H1 (cell line): Measurements from ENCODE around the gene GAPT. TPM values are rescaled to one million over a fixed set of nuclear protein-coding genes. Genes with fewer than 3 reads are reported as not detected.

ENCODE experiments used
- CTCF ChIA-PET: fragments of 300-600 bp; sonication (Branson Sonifier 250); formaldehyde crosslinking; loops from one replicate; lab custom pipeline; 2021; ENCODE audit not compliant: partially characterized antibody; lab: Charles Lee
- POLR2A ChIA-PET: fragments of 300-600 bp; sonication (Branson Sonifier 250); formaldehyde crosslinking; loops from one replicate; lab custom pipeline; 2021; ENCODE audit warnings: inconsistent platforms; ENCODE audit not compliant: partially characterized antibody; lab: Charles Lee
- DNase-seq, 2 experiments: peaks; one replicate each; pipeline versions ENCODE4 v3.0.0 to v3.0.0-alpha.2; 2010 to 2022; ENCODE audit warnings: low spot score in 2 of 2, low read depth in 1 of 2, mixed read lengths in 1 of 2
- FAIRE-seq: peaks from 2 replicates; lab custom pipeline; 2011; peaks lifted over from hg19 to GRCh38; lab: Jason Lieb, UNC
- H2AFZ ChIP-seq: 2 replicates; pipeline ENCODE4 v1.8.1; 2012; ENCODE audit warnings: low read length, inconsistent platforms
- H2AK5ac ChIP-seq: 2 replicates; pipeline ENCODE4 v1.6.1; 2013; ENCODE audit warnings: low read depth, low read length
- H2BK120ac ChIP-seq: replicated peaks from 2 replicates; pipeline ENCODE3; 2013; ENCODE audit warnings: low read depth, low read length, inconsistent platforms
- H2BK12ac ChIP-seq: 2 replicates; pipeline ENCODE4 v1.6.1; 2013; ENCODE audit warnings: low read depth, low read length
- H2BK15ac ChIP-seq: 2 replicates; pipeline ENCODE4 v1.6.1; 2013; ENCODE audit warnings: low read length
- H2BK20ac ChIP-seq: 2 replicates; pipeline ENCODE4 v1.6.1; 2013; ENCODE audit warnings: low read length
- H2BK5ac ChIP-seq: 2 replicates; pipeline ENCODE4 v1.6.1; 2013; ENCODE audit warnings: low read depth, low read length
- H3K14ac ChIP-seq: 2 replicates; pipeline ENCODE4 v1.6.1; 2013; ENCODE audit warnings: inconsistent platforms; ENCODE audit not compliant: insufficient read length
- H3K18ac ChIP-seq: 2 replicates; pipeline ENCODE4 v1.6.1; 2013; ENCODE audit warnings: low read length; ENCODE audit errors: extremely low read depth
- H3K23ac ChIP-seq: 2 replicates; pipeline ENCODE4 v1.6.1; 2013; ENCODE audit warnings: inconsistent platforms; ENCODE audit not compliant: insufficient read length
- H3K23me2 ChIP-seq: 2 replicates; pipeline ENCODE4 v1.6.1; 2013; ENCODE audit warnings: low read depth, low read length
- H3K27ac ChIP-seq: 2 replicates; pipeline ENCODE4 v1.6.1; 2011; ENCODE audit warnings: low read depth, low read length, inconsistent platforms
- H3K27me3 ChIP-seq, 4 experiments: replicated peaks in 1 of 4; 1 replicate in 1 of 4; 2 replicates in 3 of 4; pipeline versions ENCODE4 v1.6.1 to v1.8.1; 2011 to 2013; ENCODE audit warnings: low read length in 3 of 4, mild to moderate bottlenecking in 3 of 4, inconsistent platforms in 2 of 4, mixed read lengths in 2 of 4, moderate library complexity in 1 of 4; ENCODE audit not compliant: control insufficient read depth in 3 of 4, insufficient read depth in 3 of 4; ENCODE audit errors: extremely low read depth in 1 of 4
- H3K36me3 ChIP-seq, 4 experiments: 2 replicates each; pipeline versions ENCODE4 v1.6.1 to v1.8.1; 2011 to 2013; ENCODE audit warnings: mild to moderate bottlenecking in 4 of 4, low read length in 3 of 4, moderate library complexity in 2 of 4, control low read depth in 1 of 4, inconsistent platforms in 1 of 4; ENCODE audit not compliant: insufficient read depth in 4 of 4, control insufficient read depth in 2 of 4
- H3K4ac ChIP-seq: replicated peaks from 2 replicates; pipeline ENCODE3; 2013; ENCODE audit warnings: low read length, low read depth, mixed read lengths, inconsistent platforms; ENCODE audit not compliant: insufficient read length
- H3K4me1 ChIP-seq, 4 experiments: replicated peaks in 1 of 4; 1 replicate in 1 of 4; 2 replicates in 3 of 4; pipeline versions ENCODE4 v1.6.1 to v1.8.1; 2011 to 2013; ENCODE audit warnings: low read length in 3 of 4, inconsistent platforms in 2 of 4, mixed read lengths in 1 of 4; ENCODE audit not compliant: insufficient read depth in 4 of 4, control insufficient read depth in 3 of 4
- H3K4me2 ChIP-seq, 2 experiments: 2 replicates each; pipeline versions ENCODE4 v1.6.1 to v1.8.1; 2011 to 2013; ENCODE audit warnings: low read depth in 2 of 2, low read length in 2 of 2, control low read depth in 1 of 2, inconsistent platforms in 1 of 2, mild to moderate bottlenecking in 1 of 2; ENCODE audit not compliant: insufficient read depth in 1 of 2
- H3K4me3 ChIP-seq, 4 experiments: fragments of 200-600, 300-600 bp in 1 of 4; sonication (generic), shearing (Covaris generic), sonication (Bioruptor Twin) in 1 of 4; 2 replicates each; pipeline versions ENCODE4 v1.5.1 to v1.8.1; 2011 to 2016; ENCODE audit warnings: low read length in 4 of 4, low read depth in 3 of 4, control low read depth in 2 of 4, inconsistent platforms in 2 of 4, mild to moderate bottlenecking in 2 of 4, mixed read lengths in 1 of 4, moderate library complexity in 1 of 4; ENCODE audit not compliant: insufficient read depth in 2 of 4; ENCODE audit errors: extremely low read depth in 1 of 4
- H3K56ac ChIP-seq: replicated peaks from 2 replicates; pipeline ENCODE3; 2013; ENCODE audit warnings: low read depth, mild to moderate bottlenecking, mixed read lengths, low read length, inconsistent platforms; ENCODE audit not compliant: insufficient read length
- H3K79me1 ChIP-seq: 2 replicates; pipeline ENCODE4 v1.6.1; 2013; ENCODE audit warnings: low read depth, low read length, control low read depth
- H3K79me2 ChIP-seq, 2 experiments: 2 replicates each; pipeline versions ENCODE4 v1.6.1 to v1.8.1; 2012 to 2013; ENCODE audit warnings: low read length in 2 of 2, mild to moderate bottlenecking in 2 of 2, inconsistent platforms in 1 of 2; ENCODE audit not compliant: insufficient read depth in 2 of 2, control insufficient read depth in 1 of 2
- H3K9ac ChIP-seq, 4 experiments: replicated peaks in 1 of 4; 1 replicate in 1 of 4; 2 replicates in 3 of 4; pipeline versions ENCODE4 v1.6.1 to v1.8.1; 2011 to 2013; ENCODE audit warnings: low read depth in 3 of 4, low read length in 3 of 4, control low read depth in 2 of 4, mild to moderate bottlenecking in 2 of 4, moderate library complexity in 2 of 4, inconsistent platforms in 1 of 4; ENCODE audit errors: extremely low read depth in 1 of 4
- H3K9me3 ChIP-seq, 2 experiments: 2 replicates each; pipeline versions ENCODE4 v1.6.1 to v1.8.1; 2012 to 2013; ENCODE audit warnings: mild to moderate bottlenecking in 2 of 2, moderate library complexity in 2 of 2, control low read depth in 1 of 2, inconsistent platforms in 1 of 2, low read depth in 1 of 2, low read length in 1 of 2, mixed read lengths in 1 of 2; ENCODE audit not compliant: insufficient read depth in 2 of 2
- H4K20me1 ChIP-seq, 2 experiments: replicated peaks in 1 of 2; 2 replicates each; pipeline versions ENCODE3 to v1.8.1; 2011 to 2013; ENCODE audit warnings: inconsistent platforms in 2 of 2, low read length in 2 of 2, mild to moderate bottlenecking in 1 of 2; ENCODE audit not compliant: insufficient read depth in 2 of 2, control insufficient read depth in 1 of 2
- H4K5ac ChIP-seq: 2 replicates; pipeline ENCODE4 v1.6.1; 2013; ENCODE audit warnings: low read length, low read depth, mixed read lengths, inconsistent platforms; ENCODE audit not compliant: insufficient read length
- H4K8ac ChIP-seq: 2 replicates; pipeline ENCODE4 v1.8.0; 2013; ENCODE audit warnings: mild to moderate bottlenecking, moderate library complexity, low read length, inconsistent platforms; ENCODE audit not compliant: insufficient read depth; ENCODE audit errors: extremely low read depth
- H4K91ac ChIP-seq: replicated peaks from 2 replicates; pipeline ENCODE3; 2013; ENCODE audit warnings: low read length, mixed read lengths, inconsistent platforms; ENCODE audit not compliant: insufficient read length
- CBX5 ChIP-seq: fragments of 300-800, 300-1000 bp; sonication (generic); IDR thresholded peaks from 2 replicates; pipeline ENCODE4 v1.7.1; 2016; ENCODE audit warnings: antibody characterized with exemption, low read length, low read depth
- RXRA ChIP-seq: IDR thresholded peaks from 2 replicates; pipeline ENCODE4 v1.6.1; 2011; ENCODE audit warnings: low read depth, mild to moderate bottlenecking, low read length, moderate library complexity; ENCODE audit not compliant: insufficient read depth
- SIRT6 ChIP-seq: IDR thresholded peaks from one replicate; pipeline ENCODE4 v1.7.1; 2012; ENCODE audit warnings: low read length, inconsistent platforms
- WGBS, 2 experiments: shearing (Covaris generic) in 1 of 2; methylation state at CpG; one replicate each; pipeline versions ENCODE4 v1.1.6 to v1.1.7; 2013 to 2015; ENCODE audit warnings: low lambda C conversion rate in 2 of 2, mixed read lengths in 2 of 2, inconsistent platforms in 1 of 2, low coverage in 1 of 2, missing lambda C conversion rate in 1 of 2; ENCODE audit not compliant: insufficient replicate concordance in 2 of 2, insufficient coverage in 1 of 2, insufficient read length in 1 of 2; ENCODE audit errors: extremely low coverage in 1 of 2, missing lambda C conversion rate in 1 of 2; 5-methylcytosine and 5-hydroxymethylcytosine counted together
- polyA plus RNA-seq, 7 experiments: library from polyadenylated mRNA; depleted of rRNA in 3 of 7; stranded (reverse) in 5 of 7; unstranded in 2 of 7; fragments of >200 nt in 5 of 7; fragments of 200-250 nt in 2 of 7; gene quantifications; 1 replicate in 5 of 7; 2 replicates in 1 of 7; 4 replicates in 1 of 7; pipeline versions ENCODE4 v1.2.1 to v1.2.3, GENCODE V29; 2011 to 2013; ENCODE audit warnings: missing spikeins in 2 of 7, mixed read lengths in 2 of 7
- total RNA-seq: library from RNA; stranded (reverse); fragmentation: NEBNext Ultra II Directional; extraction: Animal tissue kit (Norgen Biotek cat#: 25700); gene quantifications from 2 replicates; pipeline ENCODE4 v1.2.1, GENCODE V29; 2021
- TF ChIP-seq, protein P1 (sequence below), 3 experiments: IDR thresholded peaks; 1 replicate in 2 of 3; 2 replicates in 1 of 3; pipeline versions ENCODE4 v1.5.1 to v1.6.1; 2011; ENCODE audit warnings: low read length in 3 of 3, mild to moderate bottlenecking in 3 of 3, inconsistent platforms in 2 of 3, low read depth in 1 of 3, moderate library complexity in 1 of 3; ENCODE audit not compliant: insufficient read depth in 1 of 3; ENCODE audit errors: control extremely low read depth in 1 of 3
- TF ChIP-seq, protein P2 (sequence below): IDR thresholded peaks from 2 replicates; pipeline ENCODE4 v1.6.1; 2011; ENCODE audit warnings: low read depth, mild to moderate bottlenecking, low read length; ENCODE audit not compliant: insufficient read depth

The GAPT gene
- total and polyA plus RNA-seq, 2 of the 8 experiments (the other 6 are each of a cell fraction or from before 2014, with no cell fraction given) = not detected

DNA sequence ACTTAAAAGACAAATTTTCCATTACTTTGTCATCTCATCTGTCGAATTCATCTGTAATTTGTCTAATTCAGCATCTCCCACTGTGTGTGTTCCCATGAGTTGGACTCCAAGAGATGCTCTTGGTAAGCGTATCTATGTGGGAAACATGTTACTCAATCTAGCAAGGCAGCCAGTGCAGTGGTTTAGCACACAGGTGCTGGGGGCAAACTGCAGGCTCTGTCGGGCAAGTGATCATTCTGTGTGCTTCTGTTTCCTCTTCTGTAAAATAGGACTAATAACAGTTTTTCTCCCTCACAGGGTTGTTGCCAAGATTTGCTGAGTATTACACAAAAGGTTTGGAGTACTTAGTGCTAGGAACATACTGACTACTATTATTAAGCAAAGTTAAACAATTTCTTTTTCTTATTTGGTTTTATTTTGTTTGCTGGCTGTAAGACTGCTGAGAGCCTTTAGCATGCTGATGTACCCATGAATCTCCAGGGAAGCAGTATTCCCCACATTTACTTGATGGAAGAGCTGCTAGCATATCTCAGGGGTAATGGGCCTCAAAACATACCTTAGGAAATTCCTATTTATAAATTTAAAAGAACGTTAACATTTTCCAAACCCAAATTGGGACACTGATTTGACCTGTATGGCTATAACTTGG lies 709 bp upstream of the GAPT start:
- H3K4me1 ChIP-seq = peaks cover 2 to 11% (median 5%) of the 10 kb centered on the region in 4 experiments; a peak in 6 of 7 replicates
- H3K23ac ChIP-seq = no peak overlapping the region
- H3K4me2 ChIP-seq = peak overlapping the region in 1 of 2 experiments; percentile 39; a peak in 1 of 4 replicates
- H2BK120ac ChIP-seq = no peak overlapping the region
- no peaks in the 10 kb centered on the region for H3K36me3 ChIP-seq
- POLR2A ChIA-PET = no interaction called here
- H4K5ac ChIP-seq = no peak overlapping the region
- FAIRE-seq = no peak
- no peak overlapping the region for H3K27ac ChIP-seq
- no peaks in the 10 kb centered on the region for H3K23me2 ChIP-seq
- H3K9ac ChIP-seq = no peak overlapping the region
- 70% methylated on average over 4 of the region's 4 CpGs; no CpG with 5 or more reads in 1 of the 2 experiments for WGBS, 2 experiments
- H3K14ac ChIP-seq = no peak overlapping the region
- H3K4ac ChIP-seq = no peak overlapping the region
- H3K79me2 ChIP-seq = no peaks in the 10 kb centered on the region
- no peak overlapping the region for H4K91ac ChIP-seq
- no peak overlapping the region for H2BK15ac ChIP-seq
- H3K56ac ChIP-seq = no peak overlapping the region
- H2BK20ac ChIP-seq = no peak overlapping the region
- H2BK5ac ChIP-seq = no peak overlapping the region
- CTCF ChIA-PET = interaction anchor here (0.9 to 4.6 kb wide), 4 partner anchors 7 to 360 kb away, joined by 3 to 30 read pairs (median 5); no protein-coding TSS in a partner anchor
- no peak overlapping the region for H3K18ac ChIP-seq
- H3K79me1 ChIP-seq = no peaks in the 10 kb centered on the region
- H3K27me3 ChIP-seq = no peaks in the 10 kb centered on the region
- H3K9me3 ChIP-seq = no peaks in the 10 kb centered on the region
- H3K4me3 ChIP-seq = no peak overlapping the region
- TF ChIP-seq SIRT6 = no peak
- no peak for TF ChIP-seq RXRA
- TF ChIP-seq CBX5 = no peak
- TF ChIP-seq, protein P1, sequence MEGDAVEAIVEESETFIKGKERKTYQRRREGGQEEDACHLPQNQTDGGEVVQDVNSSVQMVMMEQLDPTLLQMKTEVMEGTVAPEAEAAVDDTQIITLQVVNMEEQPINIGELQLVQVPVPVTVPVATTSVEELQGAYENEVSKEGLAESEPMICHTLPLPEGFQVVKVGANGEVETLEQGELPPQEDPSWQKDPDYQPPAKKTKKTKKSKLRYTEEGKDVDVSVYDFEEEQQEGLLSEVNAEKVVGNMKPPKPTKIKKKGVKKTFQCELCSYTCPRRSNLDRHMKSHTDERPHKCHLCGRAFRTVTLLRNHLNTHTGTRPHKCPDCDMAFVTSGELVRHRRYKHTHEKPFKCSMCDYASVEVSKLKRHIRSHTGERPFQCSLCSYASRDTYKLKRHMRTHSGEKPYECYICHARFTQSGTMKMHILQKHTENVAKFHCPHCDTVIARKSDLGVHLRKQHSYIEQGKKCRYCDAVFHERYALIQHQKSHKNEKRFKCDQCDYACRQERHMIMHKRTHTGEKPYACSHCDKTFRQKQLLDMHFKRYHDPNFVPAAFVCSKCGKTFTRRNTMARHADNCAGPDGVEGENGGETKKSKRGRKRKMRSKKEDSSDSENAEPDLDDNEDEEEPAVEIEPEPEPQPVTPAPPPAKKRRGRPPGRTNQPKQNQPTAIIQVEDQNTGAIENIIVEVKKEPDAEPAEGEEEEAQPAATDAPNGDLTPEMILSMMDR (IDR thresholded peaks at IDR 0.05; ENCODE audit: control extremely low read depth in 1 of 3, insufficient read depth in 1 of 3, low read depth in 1 of 3, low read length in 3 of 3) = no peak
- TF ChIP-seq, protein P2, sequence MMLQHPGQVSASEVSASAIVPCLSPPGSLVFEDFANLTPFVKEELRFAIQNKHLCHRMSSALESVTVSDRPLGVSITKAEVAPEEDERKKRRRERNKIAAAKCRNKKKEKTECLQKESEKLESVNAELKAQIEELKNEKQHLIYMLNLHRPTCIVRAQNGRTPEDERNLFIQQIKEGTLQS = no peak
- no peaks in the 10 kb centered on the region for H4K20me1 ChIP-seq
- H2AFZ ChIP-seq = no peak overlapping the region
- H2BK12ac ChIP-seq = no peak overlapping the region
- no peak overlapping the region for H2AK5ac ChIP-seq
- DNase-seq = no peak
- no peak overlapping the region for H4K8ac ChIP-seq
